ENCODE measurements around the gene SHCBP1L. TPM values are rescaled to one million over a fixed set of nuclear protein-coding genes. Genes with fewer than 3 reads are reported as not detected.

Gene SHCBP1L
- total RNA-seq, 2 donors from 2014 or later: not detected

DNA sequence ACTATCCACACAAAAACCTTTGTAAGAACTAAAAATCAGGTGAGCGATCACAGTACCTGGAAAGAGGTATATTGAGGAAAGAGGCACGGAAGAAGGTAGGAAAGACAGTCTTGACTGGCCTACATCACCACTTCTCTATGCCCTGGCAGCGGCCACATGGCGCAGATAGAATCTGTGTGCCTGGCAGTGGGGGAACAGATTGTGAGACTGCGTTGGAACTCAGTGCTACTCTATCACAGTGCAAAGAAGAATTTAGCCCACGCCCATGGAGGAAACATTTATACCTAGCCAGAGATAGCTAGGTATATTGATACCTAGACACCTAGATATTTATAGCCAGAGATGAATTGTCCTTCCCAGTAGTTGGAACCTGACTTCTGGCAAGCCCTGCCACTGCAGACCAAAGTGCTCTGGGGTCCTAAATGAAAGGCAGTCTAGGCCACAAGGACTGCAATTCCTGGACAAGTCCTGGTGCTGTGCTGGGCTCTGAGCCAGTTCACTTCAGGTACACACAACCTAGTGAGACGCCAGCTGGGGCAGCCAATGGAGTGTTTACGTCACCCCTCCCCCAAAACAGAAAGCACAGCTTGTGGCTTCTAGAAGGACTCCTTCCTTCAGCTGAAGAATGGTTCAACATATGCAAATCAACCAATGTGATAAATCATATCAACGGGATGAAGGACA lies 61.9 kb downstream of the SHCBP1L start:
- no peak overlapping the region for H3K4me3 Mint-ChIP-seq
- Histone ChIP-seq H3K9me3 (ENCODE audit: control insufficient read depth, low read length) (no peaks in the 10 kb centered on the region), H3K4me3 (ENCODE audit: low read length) (no peak overlapping the region), H3K27ac (ENCODE audit: low read depth, low read length) (no peak overlapping the region), H3K27me3 (ENCODE audit: control insufficient read depth, insufficient read depth, low read length, poor library complexity, severe bottlenecking) (no peaks in the 10 kb centered on the region), H3K4me1 (ENCODE audit: control insufficient read depth, insufficient read depth, low read length) (no peaks in the 10 kb centered on the region), H3K9ac (ENCODE audit: extremely low read depth, low read length, poor library complexity, severe bottlenecking) (no peak overlapping the region), H3K36me3 (ENCODE audit: control insufficient read depth, insufficient read depth, low read length) (peaks cover 33% of the 10 kb centered on the region)
- no peak overlapping the region for H3K27ac Mint-ChIP-seq
- H3K27me3 Mint-ChIP-seq (ENCODE audit: insufficient read depth): no peaks in the 10 kb centered on the region
- peaks cover 26% of the 10 kb centered on the region for H3K36me3 Mint-ChIP-seq (ENCODE audit: low read depth)
- DNase-seq: peak; percentile 65
- TF ChIP-seq, protein P1, sequence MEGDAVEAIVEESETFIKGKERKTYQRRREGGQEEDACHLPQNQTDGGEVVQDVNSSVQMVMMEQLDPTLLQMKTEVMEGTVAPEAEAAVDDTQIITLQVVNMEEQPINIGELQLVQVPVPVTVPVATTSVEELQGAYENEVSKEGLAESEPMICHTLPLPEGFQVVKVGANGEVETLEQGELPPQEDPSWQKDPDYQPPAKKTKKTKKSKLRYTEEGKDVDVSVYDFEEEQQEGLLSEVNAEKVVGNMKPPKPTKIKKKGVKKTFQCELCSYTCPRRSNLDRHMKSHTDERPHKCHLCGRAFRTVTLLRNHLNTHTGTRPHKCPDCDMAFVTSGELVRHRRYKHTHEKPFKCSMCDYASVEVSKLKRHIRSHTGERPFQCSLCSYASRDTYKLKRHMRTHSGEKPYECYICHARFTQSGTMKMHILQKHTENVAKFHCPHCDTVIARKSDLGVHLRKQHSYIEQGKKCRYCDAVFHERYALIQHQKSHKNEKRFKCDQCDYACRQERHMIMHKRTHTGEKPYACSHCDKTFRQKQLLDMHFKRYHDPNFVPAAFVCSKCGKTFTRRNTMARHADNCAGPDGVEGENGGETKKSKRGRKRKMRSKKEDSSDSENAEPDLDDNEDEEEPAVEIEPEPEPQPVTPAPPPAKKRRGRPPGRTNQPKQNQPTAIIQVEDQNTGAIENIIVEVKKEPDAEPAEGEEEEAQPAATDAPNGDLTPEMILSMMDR (conservative IDR thresholded peaks at IDR 0.05): no peak
- peaks cover 8% of the 10 kb centered on the region for H3K9me3 Mint-ChIP-seq
- WGBS, 2 experiments (ENCODE audit: insufficient coverage in 1 of 2, insufficient read length in 1 of 2): 78 to 81% methylated on average over 6 to 9 of the region's 9 CpGs
- H3K4me1 Mint-ChIP-seq: peaks cover 3% of the 10 kb centered on the region

DNA sequence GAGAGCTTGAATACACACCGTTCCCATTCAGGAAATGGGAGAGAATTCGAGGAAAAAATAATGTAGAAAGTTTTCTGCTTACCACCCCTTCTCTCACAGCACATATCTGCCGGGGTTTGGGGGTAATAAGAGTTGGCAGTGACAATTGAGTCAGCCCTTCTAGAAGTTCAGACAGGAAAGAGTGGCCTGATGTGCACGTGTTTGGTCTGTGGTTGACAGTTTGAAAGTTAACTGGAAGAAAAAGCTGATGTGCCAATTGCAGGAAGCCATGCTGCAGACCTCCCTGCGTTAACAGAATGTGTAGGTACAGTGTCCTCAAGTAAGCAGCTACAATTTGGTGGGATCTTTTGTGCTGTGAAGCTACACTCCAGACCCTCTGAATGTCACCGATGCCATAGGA lies 63.0 kb downstream of the SHCBP1L start:
- H3K9me3 ChIP-seq (ENCODE audit: control insufficient read depth, low read length): no peaks in the 10 kb centered on the region
- WGBS, 2 experiments (ENCODE audit: insufficient coverage in 1 of 2, insufficient read length in 1 of 2): 87 to 89% methylated on average over 3 to 6 of the region's 6 CpGs
- peaks cover 35% of the 10 kb centered on the region for H3K36me3 Mint-ChIP-seq (ENCODE audit: low read depth)
- H3K27me3 ChIP-seq (ENCODE audit: control insufficient read depth, insufficient read depth, low read length, poor library complexity, severe bottlenecking): no peaks in the 10 kb centered on the region
- H3K27ac Mint-ChIP-seq: no peak overlapping the region
- H3K9ac ChIP-seq (ENCODE audit: extremely low read depth, low read length, poor library complexity, severe bottlenecking): no peak overlapping the region
- peak; percentile 49 for DNase-seq
- H3K4me3 Mint-ChIP-seq: no peak overlapping the region
- H3K4me1 ChIP-seq (ENCODE audit: control insufficient read depth, insufficient read depth, low read length): no peaks in the 10 kb centered on the region
- H3K9me3 Mint-ChIP-seq: peaks cover 7% of the 10 kb centered on the region
- TF ChIP-seq, protein P1 (conservative IDR thresholded peaks at IDR 0.05): no peak
- peaks cover 3% of the 10 kb centered on the region for H3K4me1 Mint-ChIP-seq
- no peaks in the 10 kb centered on the region for H3K27me3 Mint-ChIP-seq (ENCODE audit: insufficient read depth)
- peak overlapping the region; percentile 12 for H3K27ac ChIP-seq (ENCODE audit: low read depth, low read length)
- no peak overlapping the region for H3K4me3 ChIP-seq (ENCODE audit: low read length)
- H3K36me3 ChIP-seq (ENCODE audit: control insufficient read depth, insufficient read depth, low read length): peaks cover 42% of the 10 kb centered on the region

GRCh38 chr1:182888736-182889531 lies 64.0 kb downstream of the SHCBP1L start:
- peaks cover 43% of the 10 kb centered on the region for H3K36me3 Mint-ChIP-seq (ENCODE audit: low read depth)
- no peak overlapping the region for H3K27ac Mint-ChIP-seq
- no peaks in the 10 kb centered on the region for H3K27me3 Mint-ChIP-seq (ENCODE audit: insufficient read depth)
- Histone ChIP-seq H3K9me3 (ENCODE audit: control insufficient read depth, low read length) (no peaks in the 10 kb centered on the region), H3K4me1 (ENCODE audit: control insufficient read depth, insufficient read depth, low read length) (no peaks in the 10 kb centered on the region), H3K9ac (ENCODE audit: extremely low read depth, low read length, poor library complexity, severe bottlenecking) (no peak overlapping the region), H3K4me3 (ENCODE audit: low read length) (no peak overlapping the region), H3K36me3 (ENCODE audit: control insufficient read depth, insufficient read depth, low read length) (peaks cover 52% of the 10 kb centered on the region), H3K27ac (ENCODE audit: low read depth, low read length) (peak overlapping the region; percentile 47), H3K27me3 (ENCODE audit: control insufficient read depth, insufficient read depth, low read length, poor library complexity, severe bottlenecking) (no peaks in the 10 kb centered on the region)
- TF ChIP-seq, protein P1 (conservative IDR thresholded peaks at IDR 0.05): no peak
- H3K4me3 Mint-ChIP-seq: no peak overlapping the region
- DNase-seq: peak; percentile 47
- 80 to 91% methylated on average over 6 to 7 of the region's 7 CpGs for WGBS, 2 experiments (ENCODE audit: insufficient coverage in 1 of 2, insufficient read length in 1 of 2)
- H3K9me3 Mint-ChIP-seq: no peaks in the 10 kb centered on the region
- H3K4me1 Mint-ChIP-seq: peaks cover 3% of the 10 kb centered on the region
